HAP-1 (cell line): ENCODE data around the gene TOMM5.
"Not testable (repeated sequence)": the region's sequence is repeated elsewhere in the genome, so short reads cannot be mapped to it uniquely, and the experiment has no call there.

Source experiments
- DNase-seq, 2 experiments: peaks; one replicate each; pipeline ENCODE4 v3.0.0-alpha.2; 2016 to 2020; ENCODE audit warnings: low spot score in 2 of 2
- H3K27me3 ChIP-seq: fragments of 250-450 bp; sonication (Bioruptor Pico); 2 replicates; pipeline ENCODE4 v1.5.1; 2020; ENCODE audit warnings: low read depth, mild to moderate bottlenecking, moderate library complexity
- H3K36me3 ChIP-seq: fragments of 250-450 bp; sonication (Bioruptor Pico); replicated peaks from 2 replicates; pipeline ENCODE4 v1.5.1; 2020; ENCODE audit warnings: mild to moderate bottlenecking
- H3K4me1 ChIP-seq: fragments of 250-450 bp; sonication (Bioruptor Pico); 2 replicates; pipeline ENCODE4 v1.5.1; 2020; ENCODE audit warnings: mild to moderate bottlenecking
- H3K4me3 ChIP-seq: fragments of 250-450 bp; sonication (Bioruptor Pico); 2 replicates; pipeline ENCODE4 v1.5.1; 2020; ENCODE audit warnings: mild to moderate bottlenecking, moderate library complexity
- H3K9me3 ChIP-seq: fragments of 250-450 bp; sonication (Bioruptor Pico); 2 replicates; pipeline ENCODE4 v1.5.1; 2020; ENCODE audit warnings: mild to moderate bottlenecking, moderate library complexity
- in situ Hi-C: fragments of 300-500 bp; cut with MboI; formaldehyde crosslinking; loops from 3 replicates; pipeline ENCODE4 v1.14.3; 2020; ENCODE audit warnings: low sequenced_read_pairs, inconsistent platforms, mixed read lengths

The TOMM5 gene

GRCh38 chr9:37602061-37602460 lies 9.7 kb upstream of the TOMM5 start:
- H3K36me3 ChIP-seq, H3K27me3 ChIP-seq, H3K4me1 ChIP-seq, H3K9me3 ChIP-seq, H3K4me3 ChIP-seq, in situ Hi-C loops, DNase-seq: not testable (repeated sequence)

GRCh38 chr9:37596504-37596903 lies 4.1 kb upstream of the TOMM5 start:
- in situ Hi-C loops = loop anchor here (10.0 kb wide), 2 partner anchors 48 to 158 kb away; partner anchors contain the start of gene TRMT10B
- DNase-seq = no peak
- no peaks in the 10 kb centered on the region; the same call in 1 of the 2 replicates for H3K4me1 ChIP-seq
- H3K4me3 ChIP-seq = no peak overlapping the region
- peaks cover 6% of the 10 kb centered on the region for H3K27me3 ChIP-seq
- no peaks in the 10 kb centered on the region for H3K36me3 ChIP-seq
- H3K9me3 ChIP-seq = no peaks in the 10 kb centered on the region

- Histone ChIP-seq H3K36me3 (peaks cover 7% of the 10 kb centered on the region), H3K4me1 (peaks cover 12% of the 10 kb centered on the region), H3K9me3 (no peaks in the 10 kb centered on the region), H3K27me3 (peaks cover 6% of the 10 kb centered on the region), H3K4me3 (no peak overlapping the region)
- DNase-seq = no peak
- in situ Hi-C loops = loop anchor here (10.0 kb wide), 2 partner anchors 51 to 161 kb away; partner anchors contain the start of gene TRMT10B
These were observed 1.6 kb upstream of the TOMM5 start for GRCh38 chr9:37593883-37594448.

DNA sequence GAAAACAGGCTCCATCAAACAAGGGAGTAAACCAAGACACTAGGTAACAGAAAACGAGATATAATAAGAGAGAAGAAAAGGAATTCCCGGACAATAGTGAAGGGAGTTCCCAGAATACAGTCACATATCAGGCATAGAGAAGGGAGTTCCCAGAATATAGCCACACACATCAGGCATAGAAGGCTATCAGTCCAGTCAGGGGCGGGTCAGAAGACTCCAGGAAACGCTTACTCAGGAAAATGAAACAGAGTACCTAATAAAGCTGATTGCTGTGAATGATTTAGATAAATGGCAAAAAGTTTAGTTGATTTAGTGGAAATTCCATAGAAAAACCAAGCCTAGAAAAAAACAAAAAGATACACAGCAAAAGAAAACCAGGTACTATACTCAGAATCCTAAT lies 4.9 kb downstream of the TOMM5 start:
- peaks cover 70% of the 10 kb centered on the region for H3K36me3 ChIP-seq
- in situ Hi-C loops = no loop called here
- H3K27me3 ChIP-seq = no peaks in the 10 kb centered on the region
- DNase-seq = no peak
- no peaks in the 10 kb centered on the region for H3K9me3 ChIP-seq
- no peak overlapping the region for H3K4me3 ChIP-seq
- H3K4me1 ChIP-seq = peaks cover 12% of the 10 kb centered on the region

DNA sequence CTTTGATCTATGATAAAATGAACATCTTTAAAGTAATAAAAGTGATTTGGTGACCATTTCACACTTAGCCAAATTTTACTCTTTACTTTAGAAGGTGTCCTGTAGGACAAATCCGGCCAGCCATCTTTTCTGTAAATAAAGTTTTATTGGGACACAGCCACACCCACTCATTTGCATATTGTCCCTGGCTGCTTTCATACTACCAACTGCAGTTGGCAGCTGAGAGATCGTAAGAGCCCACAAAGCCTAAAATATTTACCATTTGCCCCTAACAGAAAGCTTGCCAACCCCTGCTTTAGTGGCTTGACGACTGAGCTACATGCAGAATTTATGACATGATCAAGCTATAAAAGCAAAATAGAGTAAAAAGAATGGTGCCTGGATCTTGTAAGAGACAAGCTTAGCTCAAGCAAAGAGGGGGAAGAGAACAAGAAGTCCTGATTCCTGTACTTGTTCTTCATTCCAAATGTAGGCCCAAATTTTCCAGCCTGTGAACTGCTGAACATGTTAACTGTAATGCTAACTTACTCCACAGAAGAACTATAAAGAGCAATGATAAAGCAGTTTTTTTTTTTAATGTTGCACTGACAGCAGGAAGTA lies 8.8 kb downstream of the TOMM5 start:
- DNase-seq = no peak
- Histone ChIP-seq H3K36me3 (peaks cover 87% of the 10 kb centered on the region), H3K9me3 (no peaks in the 10 kb centered on the region), H3K27me3 (no peaks in the 10 kb centered on the region), H3K4me3 (no peak overlapping the region), H3K4me1 (no peaks in the 10 kb centered on the region)
- in situ Hi-C loops = no loop called here

GRCh38 chr9:37582548-37583157 lies 9.7 kb downstream of the TOMM5 start:
- no peaks in the 10 kb centered on the region for H3K4me1 ChIP-seq
- no peaks in the 10 kb centered on the region for H3K27me3 ChIP-seq
- H3K4me3 ChIP-seq = no peak overlapping the region
- no peaks in the 10 kb centered on the region for H3K9me3 ChIP-seq
- in situ Hi-C loops = no loop called here
- peak in 1 of 2 experiments; percentile 57 for DNase-seq
- H3K36me3 ChIP-seq = peaks cover 86% of the 10 kb centered on the region

DNA sequence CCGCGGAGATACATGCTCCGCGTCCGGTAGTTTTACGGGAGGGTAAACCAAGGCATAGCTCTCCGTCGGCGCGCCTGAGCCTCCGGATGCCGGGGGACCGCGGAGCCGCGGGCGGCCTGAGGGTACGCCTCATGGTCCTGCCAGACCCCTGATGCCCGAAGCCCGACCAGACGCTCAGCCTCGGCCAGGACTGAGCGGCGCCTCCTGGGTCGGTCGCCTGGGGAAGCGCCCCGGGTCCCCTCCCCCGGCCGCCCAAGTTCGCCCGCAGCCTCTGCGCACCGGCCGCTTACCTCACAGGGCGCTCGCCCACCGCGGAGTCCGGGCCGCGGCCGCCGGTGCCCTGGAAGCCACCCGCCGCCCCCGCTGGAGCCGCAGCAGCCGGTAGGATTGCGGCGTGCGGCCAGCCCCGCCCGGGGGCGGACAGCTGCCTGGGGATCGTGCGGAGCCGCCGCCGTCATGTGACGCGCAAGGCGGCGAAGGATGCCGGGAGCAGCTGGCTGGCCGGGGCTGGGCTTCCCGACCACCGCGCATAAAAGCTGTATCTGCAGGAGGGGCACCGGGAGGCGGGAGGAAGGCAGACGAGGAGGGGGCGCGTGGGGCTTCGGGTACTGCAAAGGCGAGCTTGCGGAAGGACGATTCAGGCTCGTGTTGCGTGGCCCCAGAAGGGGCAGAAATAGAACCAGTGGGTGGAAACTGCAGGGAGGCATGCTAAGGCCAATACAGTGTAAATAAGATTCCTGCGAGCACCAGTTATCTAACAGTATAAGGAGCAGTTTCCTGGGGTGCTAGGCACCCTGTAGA lies 16.3 kb downstream of the TOMM5 start, which contains the start of gene FBXO10:
Gene FBXO10, minus strand, starts transcription at position 460 of the 801 bp plus-strand sequence. CDS start 34,612 bp downstream, outside the sequence.
- no peak for DNase-seq
- Histone ChIP-seq H3K4me3 (no peak within 1 kb of the TSS), H3K4me1 (peaks cover 21% of the 10 kb centered on the region), H3K9me3 (no peaks in the 10 kb centered on the region), H3K27me3 (no peaks in the 10 kb centered on the region), H3K36me3 (peaks cover 28% of the 10 kb centered on the region)
- in situ Hi-C loops = no loop called here

GRCh38 chr9:37575511-37575914 lies 16.9 kb downstream of the TOMM5 start:
- peak in 1 of 2 experiments; percentile 25 for DNase-seq
- in situ Hi-C loops = no loop called here

GRCh38 chr9:37575001-37575400 lies 17.4 kb downstream of the TOMM5 start:
- Histone ChIP-seq H3K36me3 (peaks cover 21% of the 10 kb centered on the region), H3K9me3 (no peaks in the 10 kb centered on the region), H3K4me3 (no peak overlapping the region), H3K27me3 (no peaks in the 10 kb centered on the region), H3K4me1 (peaks cover 21% of the 10 kb centered on the region)
- in situ Hi-C loops = no loop called here
- DNase-seq = no peak

More at GRCh38 chr9:37575511-37575914, 16.9 kb downstream of the TOMM5 start:
- Histone ChIP-seq H3K36me3 (peaks cover 22% of the 10 kb centered on the region), H3K27me3 (no peaks in the 10 kb centered on the region), H3K4me3 (no peak overlapping the region), H3K9me3 (no peaks in the 10 kb centered on the region), H3K4me1 (peaks cover 21% of the 10 kb centered on the region)

- Histone ChIP-seq H3K9me3 (no peaks in the 10 kb centered on the region), H3K27me3 (no peaks in the 10 kb centered on the region), H3K4me3 (no peak overlapping the region), H3K36me3 (peaks cover 19% of the 10 kb centered on the region), H3K4me1 (peaks cover 21% of the 10 kb centered on the region)
- in situ Hi-C loops = no loop called here
- DNase-seq = peak; percentile 83 to 96
These were observed 18.1 kb downstream of the TOMM5 start for GRCh38 chr9:37574241-37574721.

GRCh38 chr9:37571282-37571681 lies 21.1 kb downstream of the TOMM5 start:
- H3K9me3 ChIP-seq = no peaks in the 10 kb centered on the region
- in situ Hi-C loops = no loop called here
- DNase-seq = no peak
- H3K36me3 ChIP-seq = no peaks in the 10 kb centered on the region; the same call in 1 of the 2 replicates
- H3K4me3 ChIP-seq = no peak overlapping the region
- H3K4me1 ChIP-seq = peaks cover 21% of the 10 kb centered on the region
- no peaks in the 10 kb centered on the region for H3K27me3 ChIP-seq

DNA sequence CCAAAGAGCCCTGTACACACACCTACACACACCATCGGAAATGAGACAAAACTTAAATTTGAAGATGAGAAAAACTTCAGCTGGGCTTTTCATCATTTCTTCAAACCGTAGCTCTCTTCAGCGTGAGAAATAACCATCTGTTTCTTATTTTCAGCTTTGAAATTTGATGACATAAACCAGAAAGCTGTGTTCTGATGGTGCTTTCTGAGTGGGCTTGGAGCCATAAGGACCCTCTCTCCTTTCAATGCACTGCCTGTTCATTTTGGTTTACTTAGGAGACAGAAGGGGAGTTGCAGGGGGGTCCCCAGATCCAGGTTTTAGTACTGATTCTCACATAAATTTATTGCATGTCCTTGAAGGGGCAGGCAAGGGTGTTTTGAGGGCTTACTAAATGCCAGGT lies 25.7 kb downstream of the TOMM5 start:
- H3K4me3 ChIP-seq = no peak overlapping the region
- H3K9me3 ChIP-seq = no peaks in the 10 kb centered on the region
- no peaks in the 10 kb centered on the region for H3K27me3 ChIP-seq
- peaks cover 11% of the 10 kb centered on the region for H3K36me3 ChIP-seq
- in situ Hi-C loops = no loop called here
- H3K4me1 ChIP-seq = no peaks in the 10 kb centered on the region
- DNase-seq = no peak

GRCh38 chr9:37565661-37566618 lies 26.5 kb downstream of the TOMM5 start:
- Histone ChIP-seq H3K4me3 (no peak overlapping the region), H3K36me3 (peaks cover 11% of the 10 kb centered on the region), H3K9me3 (no peaks in the 10 kb centered on the region), H3K27me3 (no peaks in the 10 kb centered on the region), H3K4me1 (no peaks in the 10 kb centered on the region)
- in situ Hi-C loops = no loop called here
- DNase-seq = no peak
